Memory B cell (primary cell): ENCODE data around the gene ANTXRL.
"Not testable (repeated sequence)": the region's sequence is repeated elsewhere in the genome, so short reads cannot be mapped to it uniquely, and the experiment has no call there.

Experiments used
- ATAC-seq: fragments of 150-1000 bp; cut with Tn5 transposase; 2 replicates; pipeline ENCODE4 v1.10.0; 2021; ENCODE audit warnings: low read depth, mild to moderate bottlenecking, moderate library complexity
- DNase-seq, 2 donors: peaks; one replicate each; pipeline ENCODE4 v3.0.0; 2022; ENCODE audit warnings: low spot score in 2 of 2
- H3K27ac Mint-ChIP-seq: one replicate; pipeline ENCODE4 v1.8.0; 2022; ENCODE audit warnings: mild to moderate bottlenecking, moderate library complexity, mixed read lengths
- H3K27me3 Mint-ChIP-seq: one replicate; pipeline ENCODE4 v1.8.0; 2022; ENCODE audit warnings: mixed read lengths
- H3K36me3 Mint-ChIP-seq: one replicate; pipeline ENCODE4 v1.8.0; 2022; ENCODE audit warnings: mild to moderate bottlenecking, mixed read lengths
- H3K4me1 Mint-ChIP-seq: one replicate; pipeline ENCODE4 v1.8.0; 2022; ENCODE audit warnings: mixed read lengths
- H3K4me3 Mint-ChIP-seq: one replicate; pipeline ENCODE4 v1.8.0; 2022; ENCODE audit warnings: mild to moderate bottlenecking, moderate library complexity, mixed read lengths
- H3K9me3 Mint-ChIP-seq: one replicate; pipeline ENCODE4 v1.8.0; 2022; ENCODE audit warnings: mixed read lengths

ANTXRL gene

DNA sequence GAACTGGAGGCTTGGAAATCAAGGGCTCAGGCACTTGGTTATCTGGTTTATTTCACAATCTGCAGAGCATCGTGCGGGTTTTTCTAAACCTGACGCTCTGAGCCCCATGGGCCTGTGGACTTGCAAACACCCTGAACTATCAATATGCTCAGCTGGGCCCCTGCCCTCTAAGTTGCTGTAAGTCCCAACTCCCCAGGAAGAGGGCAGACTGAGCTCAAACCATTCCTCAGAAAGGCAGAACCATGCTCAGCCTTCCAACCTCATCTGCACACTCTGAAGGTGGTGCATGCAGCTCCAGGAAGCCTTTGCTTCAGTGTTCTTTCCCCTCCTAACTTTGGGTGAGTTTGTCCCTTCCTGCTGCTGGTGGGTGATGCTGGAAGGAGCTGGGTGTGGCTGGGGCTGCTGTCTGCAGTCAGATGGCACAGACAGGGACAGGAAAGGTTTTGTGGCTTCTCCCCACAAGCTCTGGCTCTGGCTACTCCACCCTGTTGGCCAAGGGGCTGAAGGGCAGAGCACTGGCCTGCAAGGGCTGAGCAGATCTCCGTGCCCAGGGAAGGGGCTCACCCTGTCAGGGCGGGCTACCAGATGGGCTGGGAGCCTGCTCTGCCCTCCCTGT, 92.5 kb downstream of the ANTXRL start:
- not testable (repeated sequence) for ATAC-seq, H3K4me3 Mint-ChIP-seq, H3K4me1 Mint-ChIP-seq, H3K27ac Mint-ChIP-seq, H3K27me3 Mint-ChIP-seq, DNase-seq, H3K9me3 Mint-ChIP-seq, H3K36me3 Mint-ChIP-seq
